ENCODE results near the gene PRAMEF15.
"Not testable (repeated sequence)": the region's sequence is repeated elsewhere in the genome, so short reads cannot be mapped to it uniquely, and the experiment has no call there.

- TF ChIP-seq SP1 (IDR thresholded peaks at IDR 0.05); BHLHE40 (IDR thresholded peaks at IDR 0.05; ENCODE audit: borderline replicate concordance); ZNF384 (IDR thresholded peaks at IDR 0.05); TARDBP (IDR thresholded peaks at IDR 0.05); FOXA1 (IDR thresholded peaks at IDR 0.05); FOXK2 (IDR thresholded peaks at IDR 0.05); L3MBTL2 (conservative IDR thresholded peaks at IDR 0.05); HDGF (IDR thresholded peaks at IDR 0.05; ENCODE audit: borderline replicate concordance); FOXM1 (IDR thresholded peaks at IDR 0.05; ENCODE audit: borderline replicate concordance); ELF4 (IDR thresholded peaks at IDR 0.05); CTBP1 (IDR thresholded peaks at IDR 0.05; ENCODE audit: borderline replicate concordance); SUZ12 (IDR thresholded peaks at IDR 0.05); LEF1 (IDR thresholded peaks at IDR 0.05; ENCODE audit: borderline replicate concordance): not testable (repeated sequence)
- TF ChIP-seq, protein P1, sequence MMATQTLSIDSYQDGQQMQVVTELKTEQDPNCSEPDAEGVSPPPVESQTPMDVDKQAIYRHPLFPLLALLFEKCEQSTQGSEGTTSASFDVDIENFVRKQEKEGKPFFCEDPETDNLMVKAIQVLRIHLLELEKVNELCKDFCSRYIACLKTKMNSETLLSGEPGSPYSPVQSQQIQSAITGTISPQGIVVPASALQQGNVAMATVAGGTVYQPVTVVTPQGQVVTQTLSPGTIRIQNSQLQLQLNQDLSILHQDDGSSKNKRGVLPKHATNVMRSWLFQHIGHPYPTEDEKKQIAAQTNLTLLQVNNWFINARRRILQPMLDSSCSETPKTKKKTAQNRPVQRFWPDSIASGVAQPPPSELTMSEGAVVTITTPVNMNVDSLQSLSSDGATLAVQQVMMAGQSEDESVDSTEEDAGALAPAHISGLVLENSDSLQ (IDR thresholded peaks at IDR 0.05) = not testable (repeated sequence)
Measured at GRCh38 chr1:13356774-13357173, 41.4 kb downstream of the PRAMEF15 start.

All from HEK293T (cell line).